SU-DHL-6 (cell line): Measurements from ENCODE around the gene PNMA8A.

Source experiments
- CTCF ChIP-seq: fragments of 200-600 bp; sonication (generic); IDR thresholded peaks from one replicate; pipeline ENCODE4 v1.5.1; 2017; ENCODE audit warnings: antibody characterized with exemption, mild to moderate bottlenecking, low read length, moderate library complexity; ENCODE audit not compliant: insufficient read depth, poor library complexity, severe bottlenecking
- EZH2phosphoT487 ChIP-seq: fragments of 200-600 bp; sonication (generic), shearing (Covaris generic); conservative IDR thresholded peaks from 2 replicates; pipeline ENCODE4 v1.6.1; 2018; ENCODE audit warnings: mild to moderate bottlenecking, antibody characterized with exemption, low read length, moderate library complexity, mixed read lengths

DNA sequence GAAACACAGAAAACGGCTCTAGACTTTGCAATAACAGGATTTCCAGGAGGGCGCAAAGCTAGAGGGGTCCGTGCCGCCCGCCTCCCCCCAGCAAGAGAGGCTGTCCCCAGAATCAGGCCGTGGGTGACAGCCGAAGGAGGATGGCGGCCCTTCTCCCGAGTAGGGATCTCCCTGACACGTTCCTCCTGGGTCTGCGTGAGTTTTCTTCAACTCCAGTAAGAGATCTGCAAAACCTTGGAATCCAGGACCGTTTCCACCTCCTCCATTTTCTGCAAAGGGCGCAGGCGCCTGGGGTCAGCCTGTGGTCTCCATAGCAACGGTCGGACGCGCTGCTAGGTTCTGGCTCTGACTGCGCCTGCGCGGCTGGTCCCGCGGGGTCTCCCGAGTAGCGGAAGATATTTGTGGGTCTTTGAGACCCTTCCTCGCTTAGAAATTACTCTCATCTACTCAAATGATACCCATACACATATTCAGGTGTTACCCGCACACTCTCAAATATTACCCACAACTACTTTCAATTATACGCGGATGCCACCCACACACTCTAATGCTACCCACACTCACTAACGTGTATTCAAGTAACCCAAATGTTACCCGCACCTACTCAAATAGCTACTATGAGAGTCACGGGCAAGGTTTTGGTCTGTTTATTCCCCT, 44.7 kb downstream of the PNMA8A start:
- no peak for TF ChIP-seq CTCF
- TF ChIP-seq EZH2phosphoT487: no peak
